ENCODE results near the gene SH3PXD2A.

Gene SH3PXD2A

GRCh38 chr10:103570844-103571655, 284.3 kb downstream of the SH3PXD2A start:
- DNase-seq = no peak

- DNase-seq = no peak
These were observed 285.5 kb downstream of the SH3PXD2A start for GRCh38 chr10:103569896-103570295.

GRCh38 chr10:103568505-103568904, 286.9 kb downstream of the SH3PXD2A start:
- DNase-seq = no peak

GRCh38 chr10:103566536-103566935, 288.8 kb downstream of the SH3PXD2A start:
- DNase-seq = no peak

- peak in 1 of 4 experiments; percentile 14 for DNase-seq
These were observed 290.4 kb downstream of the SH3PXD2A start for GRCh38 chr10:103564776-103565520.

- DNase-seq = no peak
These were observed 291.3 kb downstream of the SH3PXD2A start for GRCh38 chr10:103564116-103564501.

GRCh38 chr10:103563231-103564115, 291.9 kb downstream of the SH3PXD2A start:
- no peak for DNase-seq

- DNase-seq = no peak
These were observed 293.0 kb downstream of the SH3PXD2A start for GRCh38 chr10:103562383-103562782.

- no peak for DNase-seq
These were observed 294.5 kb downstream of the SH3PXD2A start for GRCh38 chr10:103560886-103561285.

- no peak for DNase-seq
These were observed 295.6 kb downstream of the SH3PXD2A start for GRCh38 chr10:103559776-103560175.

- DNase-seq = no peak
These were observed 296.5 kb downstream of the SH3PXD2A start for GRCh38 chr10:103558911-103559310.

GRCh38 chr10:103557455-103557854, 297.9 kb downstream of the SH3PXD2A start:
- DNase-seq = no peak

GRCh38 chr10:103556383-103557007, 298.9 kb downstream of the SH3PXD2A start:
- DNase-seq = no peak

GRCh38 chr10:103555712-103556111, 299.7 kb downstream of the SH3PXD2A start:
- no peak for DNase-seq

- DNase-seq = no peak
These were observed 300.1 kb downstream of the SH3PXD2A start for GRCh38 chr10:103555325-103555649.

- DNase-seq = no peak
These were observed 300.7 kb downstream of the SH3PXD2A start for GRCh38 chr10:103554488-103555324.

- DNase-seq = no peak
These were observed 301.5 kb downstream of the SH3PXD2A start for GRCh38 chr10:103553743-103554487.

- DNase-seq = no peak
These were observed 302.3 kb downstream of the SH3PXD2A start for GRCh38 chr10:103552856-103553742.

- DNase-seq = no peak
These were observed 303.5 kb downstream of the SH3PXD2A start for GRCh38 chr10:103551619-103552602.
